Measurements from ENCODE around the gene IRF6. TPM values are rescaled to one million over a fixed set of nuclear protein-coding genes. Genes with fewer than 3 reads are reported as not detected.

IRF6 gene
- total and polyA plus RNA-seq, 2 of the 8 experiments (the other 6 are each of a cell fraction or from before 2014, with no cell fraction given), result 9.6 to 13.4 TPM

DNA sequence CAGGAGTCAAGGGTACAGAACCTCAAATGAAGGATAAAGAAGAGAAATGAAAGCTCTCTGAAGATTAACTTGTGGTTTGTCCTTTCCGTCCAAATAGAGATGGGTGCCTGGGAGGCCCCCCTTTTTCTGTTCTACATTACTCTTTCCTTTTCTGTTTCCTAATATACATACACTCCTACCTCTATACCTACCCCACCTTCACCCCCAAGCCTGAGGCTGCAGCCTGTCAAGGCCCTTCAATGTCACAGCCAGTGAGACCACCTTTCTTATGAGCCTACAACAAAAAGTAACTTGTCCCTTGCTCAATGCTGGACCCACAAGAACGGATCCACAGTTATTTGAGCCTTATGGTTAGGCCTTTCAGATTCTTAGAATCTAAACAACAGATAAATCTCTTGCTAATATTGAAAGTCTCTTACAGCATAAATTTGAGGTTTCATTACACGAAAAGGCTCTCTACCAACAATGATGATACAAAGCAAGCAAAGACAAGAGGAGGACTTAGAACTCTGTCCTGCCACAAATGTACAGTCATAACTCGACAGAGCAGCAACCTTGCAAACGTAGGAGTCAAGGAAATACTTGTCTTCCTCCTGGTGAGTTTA, 54.2 kb downstream of the IRF6 start:
- Histone ChIP-seq H3K18ac (ENCODE audit: extremely low read depth, low read length) (no peak overlapping the region), H3K36me3 (ENCODE audit: control insufficient read depth in 2 of 4, insufficient read depth in 4 of 4, low read length in 3 of 4) (no peaks in the 10 kb centered on the region), H2AFZ (ENCODE audit: low read length) (no peak overlapping the region), H3K4me2 (ENCODE audit: insufficient read depth in 1 of 2, low read depth in 2 of 2, low read length in 2 of 2) (no peak overlapping the region), H3K79me2 (ENCODE audit: control insufficient read depth in 1 of 2, insufficient read depth in 2 of 2, low read length in 2 of 2) (no peaks in the 10 kb centered on the region), H3K4me3 (ENCODE audit: extremely low read depth in 1 of 4, insufficient read depth in 2 of 4, low read depth in 3 of 4, low read length in 4 of 4) (no peak overlapping the region), H4K91ac (replicated peaks; ENCODE audit: insufficient read length, low read length) (no peak overlapping the region), H3K27me3 (replicated peaks in 1 of 4; ENCODE audit: control insufficient read depth in 3 of 4, extremely low read depth in 1 of 4, insufficient read depth in 3 of 4, low read length in 3 of 4) (peaks cover 0 to 4% (median 0%) of the 10 kb centered on the region in 4 experiments; a peak in 2 of 7 replicates), H3K79me1 (ENCODE audit: low read depth, low read length) (no peaks in the 10 kb centered on the region), H4K8ac (ENCODE audit: extremely low read depth, insufficient read depth, low read length) (no peak overlapping the region), H2BK12ac (ENCODE audit: low read depth, low read length) (no peak overlapping the region), H2BK15ac (ENCODE audit: low read length) (no peak overlapping the region), H2BK120ac (replicated peaks; ENCODE audit: low read depth, low read length) (no peak overlapping the region), H4K20me1 (replicated peaks in 1 of 2; ENCODE audit: control insufficient read depth in 1 of 2, insufficient read depth in 2 of 2, low read length in 2 of 2) (no peaks in the 10 kb centered on the region), H3K9me3 (ENCODE audit: insufficient read depth in 2 of 2, low read depth in 1 of 2, low read length in 1 of 2) (no peaks in the 10 kb centered on the region), H3K23me2 (ENCODE audit: low read depth, low read length) (no peaks in the 10 kb centered on the region), H2BK5ac (ENCODE audit: low read depth, low read length) (no peak overlapping the region), H2AK5ac (ENCODE audit: low read depth, low read length) (no peak overlapping the region), H2BK20ac (ENCODE audit: low read length) (no peak overlapping the region), H3K23ac (ENCODE audit: insufficient read length) (no peak overlapping the region), H4K5ac (ENCODE audit: insufficient read length, low read depth, low read length) (no peak overlapping the region), H3K27ac (ENCODE audit: low read depth, low read length) (no peak overlapping the region), H3K9ac (replicated peaks in 1 of 4; ENCODE audit: extremely low read depth in 1 of 4, low read depth in 3 of 4, low read length in 3 of 4) (no peak overlapping the region), H3K14ac (ENCODE audit: insufficient read length) (no peak overlapping the region), H3K4me1 (replicated peaks in 1 of 4; ENCODE audit: control insufficient read depth in 3 of 4, insufficient read depth in 4 of 4, low read length in 3 of 4) (peaks cover 0 to 11% (median 0%) of the 10 kb centered on the region in 4 experiments; a peak in 1 of 7 replicates), H3K56ac (replicated peaks; ENCODE audit: insufficient read length, low read depth, low read length) (no peak overlapping the region), H3K4ac (replicated peaks; ENCODE audit: insufficient read length, low read depth, low read length) (no peak overlapping the region)
- DNase-seq (ENCODE audit: low read depth in 1 of 2, low spot score in 2 of 2), result no peak
- ChIA-PET CTCF (ENCODE audit: partially characterized antibody) (interaction anchor here (0.7 to 1.2 kb wide), 2 partner anchors 98 to 186 kb away, joined by 3 to 4 read pairs; no protein-coding TSS in a partner anchor), POLR2A (ENCODE audit: partially characterized antibody) (no interaction called here)
- no peak for FAIRE-seq
- 64% methylated on average over 5 of the region's 5 CpGs; no CpG with 5 or more reads in 1 of the 2 experiments for WGBS, 2 experiments (ENCODE audit: extremely low coverage in 1 of 2, insufficient coverage in 1 of 2, insufficient read length in 1 of 2, insufficient replicate concordance in 2 of 2, low coverage in 1 of 2, low lambda C conversion rate in 2 of 2, missing lambda C conversion rate in 1 of 2)
- TF ChIP-seq GTF2F1 (IDR thresholded peaks at IDR 0.05; ENCODE audit: borderline replicate concordance, low read depth, low read length), result no peak
- no peak for TF ChIP-seq CHD2 (IDR thresholded peaks at IDR 0.05; ENCODE audit: low read length)
- no peak for TF ChIP-seq KDM1A (IDR thresholded peaks at IDR 0.05; ENCODE audit: borderline replicate concordance, low read length)
- TF ChIP-seq SP1 (IDR thresholded peaks at IDR 0.05; ENCODE audit: low read depth, low read length), result no peak
- TF ChIP-seq SIRT6 (IDR thresholded peaks at IDR 0.05; ENCODE audit: low read length), result no peak
- TF ChIP-seq BACH1 (IDR thresholded peaks at IDR 0.05; ENCODE audit: low read length), result no peak
- no peak for TF ChIP-seq RFX5 (IDR thresholded peaks at IDR 0.05; ENCODE audit: borderline replicate concordance, low read depth, low read length)
- TF ChIP-seq, protein P1, sequence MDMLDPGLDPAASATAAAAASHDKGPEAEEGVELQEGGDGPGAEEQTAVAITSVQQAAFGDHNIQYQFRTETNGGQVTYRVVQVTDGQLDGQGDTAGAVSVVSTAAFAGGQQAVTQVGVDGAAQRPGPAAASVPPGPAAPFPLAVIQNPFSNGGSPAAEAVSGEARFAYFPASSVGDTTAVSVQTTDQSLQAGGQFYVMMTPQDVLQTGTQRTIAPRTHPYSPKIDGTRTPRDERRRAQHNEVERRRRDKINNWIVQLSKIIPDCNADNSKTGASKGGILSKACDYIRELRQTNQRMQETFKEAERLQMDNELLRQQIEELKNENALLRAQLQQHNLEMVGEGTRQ (IDR thresholded peaks at IDR 0.05; ENCODE audit: low read length), result no peak
- no peak for TF ChIP-seq TAF7 (optimal IDR thresholded peaks at IDR 0.05; ENCODE audit: borderline replicate concordance, low read depth, low read length)

Measured in H1 (cell line).